ENCODE measurements around the gene ADAMTSL5. TPM values are rescaled to one million over a fixed set of nuclear protein-coding genes. Genes with fewer than 3 reads are reported as not detected.

The ADAMTSL5 gene
- total RNA-seq, 4 donors from 2014 or later: 1.3 to 9.7 (median 3.6) TPM

GRCh38 chr19:1496714-1497577 lies 15.9 kb downstream of the ADAMTSL5 start:
- TF ChIP-seq POLR2AphosphoS5 (IDR thresholded peaks at IDR 0.05) (no peak), POLR2A (IDR thresholded peaks at IDR 0.05) (no peak), EP300 (IDR thresholded peaks at IDR 0.05) (no peak), CTCF (IDR thresholded peaks at IDR 0.05) (no peak)
- H3K27me3 ChIP-seq: peaks cover 63% of the 10 kb centered on the region

GRCh38 chr19:1495799-1496713 lies 16.8 kb downstream of the ADAMTSL5 start:
- TF ChIP-seq POLR2A (IDR thresholded peaks at IDR 0.05): no peak
- no peak for TF ChIP-seq CTCF (IDR thresholded peaks at IDR 0.05)
- TF ChIP-seq EP300 (IDR thresholded peaks at IDR 0.05): no peak
- TF ChIP-seq POLR2AphosphoS5 (IDR thresholded peaks at IDR 0.05): no peak
- Histone ChIP-seq H3K36me3 (no peaks in the 10 kb centered on the region), H3K4me3 (no peak overlapping the region), H3K27me3 (peaks cover 62% of the 10 kb centered on the region), H3K9me3 (no peaks in the 10 kb centered on the region), H3K4me1 (peaks cover 0 to 8% (median 4%) of the 10 kb centered on the region in 3 donors), H3K27ac (no peak overlapping the region)
- ATAC-seq: no peak
- WGBS, 2 donors (ENCODE audit: low coverage in 1 of 2): 70 to 73% methylated on average over 3 to 9 of the region's 40 CpGs

More at GRCh38 chr19:1496714-1497577, 15.9 kb downstream of the ADAMTSL5 start:
- no peak overlapping the region for H3K4me3 ChIP-seq
- 70 to 75% methylated on average over 6 to 7 of the region's 39 CpGs for WGBS, 2 donors (ENCODE audit: low coverage in 1 of 2)
- H3K4me1 ChIP-seq: no peaks in the 10 kb centered on the region
- ATAC-seq: no peak
- no peak overlapping the region for H3K27ac ChIP-seq
- no peaks in the 10 kb centered on the region for H3K36me3 ChIP-seq
- no peaks in the 10 kb centered on the region for H3K9me3 ChIP-seq

GRCh38 chr19:1495051-1495798 lies 17.6 kb downstream of the ADAMTSL5 start:
- peaks cover 0 to 12% (median 4%) of the 10 kb centered on the region in 3 donors for H3K4me1 ChIP-seq
- ATAC-seq: no peak
- no peak overlapping the region for H3K27ac ChIP-seq
- H3K27me3 ChIP-seq: peaks cover 59% of the 10 kb centered on the region
- 89% methylated on average over 8 of the region's 37 CpGs; no CpG with 5 or more reads in 1 of the 2 donors for WGBS, 2 donors (ENCODE audit: low coverage in 1 of 2)
- TF ChIP-seq EP300 (IDR thresholded peaks at IDR 0.05) (no peak), POLR2A (IDR thresholded peaks at IDR 0.05) (no peak), POLR2AphosphoS5 (IDR thresholded peaks at IDR 0.05) (no peak), CTCF (IDR thresholded peaks at IDR 0.05) (no peak)
- H3K4me3 ChIP-seq: no peak overlapping the region
- no peaks in the 10 kb centered on the region for H3K9me3 ChIP-seq
- no peaks in the 10 kb centered on the region for H3K36me3 ChIP-seq

- 30 to 64% methylated on average over 9 of the region's 15 CpGs for WGBS, 2 donors (ENCODE audit: low coverage in 1 of 2)
- TF ChIP-seq POLR2AphosphoS5 (IDR thresholded peaks at IDR 0.05) (no peak), POLR2A (IDR thresholded peaks at IDR 0.05) (no peak), CTCF (IDR thresholded peaks at IDR 0.05) (no peak), EP300 (IDR thresholded peaks at IDR 0.05) (no peak)
- Histone ChIP-seq H3K27me3 (peaks cover 53% of the 10 kb centered on the region), H3K4me3 (no peak overlapping the region), H3K27ac (no peak overlapping the region), H3K9me3 (no peaks in the 10 kb centered on the region), H3K36me3 (no peaks in the 10 kb centered on the region), H3K4me1 (peaks cover 0 to 21% (median 12%) of the 10 kb centered on the region in 3 donors)
- ATAC-seq: no peak
These were observed 18.6 kb downstream of the ADAMTSL5 start for GRCh38 chr19:1494115-1494815.

All from gastroesophageal sphincter (tissue), 4 donors.